ENCODE data around the gene KRTAP12-1. TPM values are rescaled to one million over a fixed set of nuclear protein-coding genes. Genes with fewer than 3 reads are reported as not detected.

The KRTAP12-1 gene
- total and polyA plus RNA-seq, 9 of the 15 experiments (the other 6 are each of a cell fraction or from before 2014, with no cell fraction given), result not detected

GRCh38 chr21:44656868-44657267, 25.1 kb downstream of the KRTAP12-1 start:
- 0% methylated on average over 1 of the region's 1 CpG for WGBS (ENCODE audit: insufficient coverage, low coverage, missing lambda C conversion rate)
- Histone ChIP-seq H3K79me2 (ENCODE audit: control insufficient read depth, insufficient read depth, low read length) (no peaks in the 10 kb centered on the region), H3K27ac (ENCODE audit: extremely low read depth, low read depth, low read length) (no peak overlapping the region), H3K9ac (ENCODE audit: insufficient read depth in 1 of 2, low read depth in 2 of 2, low read length in 2 of 2) (no peak overlapping the region), H3K4me3 (no peak overlapping the region), H2AFZ (ENCODE audit: low read depth, low read length) (no peak overlapping the region), H3K9me1 (ENCODE audit: control insufficient read depth, insufficient read depth, low read length) (no peaks in the 10 kb centered on the region), H3K4me1 (replicated peaks in 1 of 2; ENCODE audit: control insufficient read depth in 2 of 2, insufficient read depth in 2 of 2, low read length in 2 of 2) (peaks cover 0 to 8% of the 10 kb centered on the region in 2 experiments; a peak in 2 of 5 replicates), H4K20me1 (replicated peaks; ENCODE audit: control insufficient read depth, insufficient read depth, low read length) (no peaks in the 10 kb centered on the region), H3K27me3 (ENCODE audit: control insufficient read depth in 2 of 2, insufficient read depth in 2 of 2, low read length in 2 of 2) (peaks cover 4 to 33% of the 10 kb centered on the region in 2 experiments; a peak in 4 of 5 replicates), H3K4me2 (ENCODE audit: insufficient read depth, low read length) (no peak overlapping the region), H3K9me3 (replicated peaks; ENCODE audit: control insufficient read depth, insufficient read depth, low read depth, low read length) (no peaks in the 10 kb centered on the region), H3K36me3 (ENCODE audit: control insufficient read depth, insufficient read depth, low read length) (no peaks in the 10 kb centered on the region)
- intact Hi-C loops (cut with micrococcal nuclease) (no loop called here), in situ Hi-C loops (cut with MboI) (no loop called here)
- no peak for FAIRE-seq
- CTCF ChIA-PET (ENCODE audit: low intra/inter-chr PET ratio), result no interaction called here
- POLR2A ChIA-PET, result no interaction called here
- TF ChIP-seq NFYB (IDR thresholded peaks at IDR 0.05; ENCODE audit: extremely low read depth, insufficient read length) (no peak), PTRF (tag; IDR thresholded peaks at IDR 0.05) (no peak), ZNF778 (CRISPR knock-in tag; IDR thresholded peaks at IDR 0.05) (no peak), ZNF583 (CRISPR knock-in tag; IDR thresholded peaks at IDR 0.05) (no peak), XRCC4 (IDR thresholded peaks at IDR 0.05; ENCODE audit: extremely low read depth, insufficient read depth, insufficient read length) (no peak), HDGF (IDR thresholded peaks at IDR 0.05) (no peak), MAZ (CRISPR knock-in tag; conservative IDR thresholded peaks at IDR 0.05 in 1 of 2, IDR thresholded peaks at IDR 0.05 in 1 of 2) (no peak), NKRF (IDR thresholded peaks at IDR 0.05; ENCODE audit: borderline replicate concordance) (no peak), ZNF407 (IDR thresholded peaks at IDR 0.05; ENCODE audit: low read depth) (no peak), NFE2 (IDR thresholded peaks at IDR 0.05; ENCODE audit: low read depth) (no peak), HMG20A (CRISPR knock-in tag; conservative IDR thresholded peaks at IDR 0.05) (no peak)
- no peak for ATAC-seq
- BruUV-seq (replicated peaks), result no TSS peak
- no peak for DNase-seq (ENCODE audit: extremely low read depth in 1 of 4, low spot score in 3 of 4)
